ENCODE measurements around the gene ING3.
A peak's percentile ranks its signal among the peaks of the same experiment; 100 is the strongest.

The ING3 gene

DNA sequence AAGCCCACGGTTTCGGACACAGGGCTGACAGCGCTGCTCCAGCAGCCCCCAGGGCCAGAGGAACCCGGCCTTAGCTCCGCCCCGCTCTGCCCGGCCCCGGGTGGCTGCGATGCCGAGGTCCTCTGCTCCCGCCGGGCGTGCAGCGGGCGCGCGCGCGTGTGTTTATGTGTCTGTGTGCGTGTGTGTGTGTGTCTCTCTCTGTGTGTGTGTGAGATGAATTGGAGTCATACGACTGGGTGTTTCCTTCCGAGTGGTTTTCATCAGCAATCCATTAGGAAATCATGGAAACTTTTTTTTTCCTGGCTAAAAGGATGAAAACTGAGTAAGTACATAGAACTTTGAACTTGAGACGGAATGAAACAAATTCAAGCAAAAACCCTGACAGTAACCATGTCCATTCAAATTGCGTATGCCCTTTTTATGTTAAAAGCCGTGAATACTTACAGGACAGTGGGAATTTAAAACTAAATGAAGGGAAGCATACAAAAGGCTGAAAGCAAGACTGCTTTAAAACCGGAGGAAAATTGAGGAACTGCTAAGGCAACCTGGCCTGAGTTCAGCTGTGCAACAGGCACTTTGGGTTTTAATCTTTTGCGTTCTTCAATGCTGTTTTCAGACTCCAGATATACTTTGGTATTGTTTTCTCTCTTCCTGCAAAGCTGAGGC, 38.1 kb downstream of the ING3 start, which contains the start of gene CPED1:
CPED1 (plus strand) TSS at position 121 of the 666 bp plus-strand sequence. CDS start 911 bp downstream, outside the sequence.
- DNase-seq (ENCODE audit: low read depth in 3 of 3), result peak in 1 of 3 donors; percentile 27

DNA sequence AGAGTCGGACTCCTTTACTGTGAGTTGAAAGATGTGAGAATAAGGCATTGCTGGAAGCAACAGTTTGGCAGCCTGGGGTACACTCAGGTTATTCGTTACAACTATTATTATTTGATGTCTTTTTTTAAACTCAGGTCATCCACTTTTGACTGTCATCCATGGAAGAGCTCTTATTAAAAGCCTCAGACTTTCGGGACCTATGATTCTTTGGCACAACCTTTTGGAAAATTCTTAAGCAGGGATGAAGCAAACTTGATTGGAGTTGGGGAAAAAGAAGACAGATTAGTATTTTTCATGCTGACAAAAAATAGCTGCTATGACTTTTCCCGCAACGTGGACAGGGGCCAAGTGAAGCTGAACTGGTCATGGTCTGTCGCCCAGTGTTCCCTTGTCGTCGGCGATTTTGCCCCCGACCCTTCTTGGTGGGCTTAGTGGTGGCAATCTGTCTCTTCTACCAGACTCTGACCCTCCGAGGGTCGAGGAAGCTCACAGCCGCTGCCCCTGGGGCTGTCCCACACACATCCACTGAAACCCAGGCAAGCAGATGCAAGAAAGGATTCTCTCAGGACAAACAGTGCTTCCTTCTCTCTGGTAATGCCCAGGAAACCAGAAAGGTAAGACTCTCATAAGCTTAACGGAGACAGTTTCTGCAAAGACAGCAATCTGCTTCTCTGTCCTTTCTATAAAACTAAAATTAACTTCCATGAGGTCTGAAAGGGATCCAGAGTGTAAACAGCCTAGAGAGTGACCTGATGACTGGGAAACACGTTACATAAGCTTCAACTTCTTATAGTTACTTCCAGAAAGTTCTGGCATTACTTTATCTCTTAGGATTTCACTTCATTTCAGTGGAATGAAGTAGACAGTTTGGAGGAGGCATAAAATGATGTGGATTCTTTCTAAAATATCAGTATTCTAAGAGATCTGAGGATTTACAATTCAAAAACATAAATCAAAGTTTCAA, 39.0 kb downstream of the ING3 start:
- DNase-seq (ENCODE audit: low read depth in 3 of 3), result no peak

DNA sequence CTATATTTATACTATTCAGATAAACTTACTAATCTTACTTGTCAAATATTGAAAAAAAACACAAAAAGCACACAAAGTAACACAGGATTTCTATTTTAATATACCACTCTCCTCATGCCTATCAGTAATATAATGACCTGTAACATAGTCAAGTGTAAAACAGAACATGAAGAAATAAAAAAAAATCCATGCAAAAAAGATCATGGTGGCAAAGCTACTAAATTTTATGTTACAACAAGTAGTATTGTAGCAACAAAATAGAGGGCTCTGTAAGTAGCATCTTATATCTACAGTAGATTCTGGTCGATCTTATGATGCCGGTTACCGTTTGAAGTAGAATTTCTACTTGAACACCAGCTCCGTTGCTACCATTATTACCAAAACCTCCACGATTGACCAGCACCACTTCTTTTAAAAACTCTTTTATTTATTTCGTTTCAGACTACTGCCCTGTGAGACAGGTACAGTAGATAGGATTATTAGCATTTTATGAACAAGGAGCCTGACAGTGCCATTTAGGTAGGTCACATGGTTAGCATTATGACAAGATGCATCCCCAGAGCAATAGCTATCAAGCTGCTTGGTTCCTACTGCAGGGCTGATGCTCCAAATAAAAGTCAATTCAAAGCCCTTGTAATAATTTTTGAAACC, 40.0 kb downstream of the ING3 start:
- DNase-seq (ENCODE audit: low read depth in 3 of 3), result no peak

DNA sequence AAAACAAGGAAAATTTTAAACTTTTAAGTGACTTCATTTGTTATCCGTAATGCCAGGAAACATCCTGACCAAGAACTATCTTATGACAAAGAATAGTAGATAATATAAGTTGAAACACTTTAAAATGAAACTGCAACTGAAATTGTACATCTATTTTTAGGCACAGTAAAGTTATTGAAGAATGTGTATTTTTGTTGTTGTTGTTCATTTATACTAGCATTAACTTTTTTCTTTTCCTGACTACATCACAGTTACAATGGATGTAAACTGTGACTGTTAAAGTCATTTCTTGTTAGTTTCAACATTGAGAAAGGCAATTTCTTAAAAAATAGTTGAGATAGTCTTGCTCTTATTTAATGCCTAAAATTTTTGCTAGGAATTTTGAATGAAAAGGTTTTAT, 40.6 kb downstream of the ING3 start:
- no peak for DNase-seq (ENCODE audit: low read depth in 3 of 3)

DNA sequence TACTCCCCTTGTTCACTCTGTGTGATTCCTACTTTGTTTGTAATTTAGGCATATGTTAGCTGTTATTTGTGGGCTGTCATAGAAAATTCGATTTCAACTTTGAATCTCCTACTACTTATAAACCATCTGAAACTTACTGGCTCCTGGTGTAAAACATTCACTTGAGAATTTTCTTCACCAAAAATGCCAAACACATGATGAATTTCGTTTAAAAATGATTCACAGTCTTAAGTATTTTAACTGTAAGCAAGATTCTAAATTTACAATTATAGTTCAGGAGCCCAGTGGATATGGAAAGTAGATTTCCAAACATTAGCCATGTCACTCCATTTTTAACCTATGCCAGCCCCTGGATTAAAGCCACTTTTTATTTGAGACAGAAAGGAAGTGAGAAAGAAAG, 41.0 kb downstream of the ING3 start:
- DNase-seq (ENCODE audit: low read depth in 3 of 3), result no peak

DNA sequence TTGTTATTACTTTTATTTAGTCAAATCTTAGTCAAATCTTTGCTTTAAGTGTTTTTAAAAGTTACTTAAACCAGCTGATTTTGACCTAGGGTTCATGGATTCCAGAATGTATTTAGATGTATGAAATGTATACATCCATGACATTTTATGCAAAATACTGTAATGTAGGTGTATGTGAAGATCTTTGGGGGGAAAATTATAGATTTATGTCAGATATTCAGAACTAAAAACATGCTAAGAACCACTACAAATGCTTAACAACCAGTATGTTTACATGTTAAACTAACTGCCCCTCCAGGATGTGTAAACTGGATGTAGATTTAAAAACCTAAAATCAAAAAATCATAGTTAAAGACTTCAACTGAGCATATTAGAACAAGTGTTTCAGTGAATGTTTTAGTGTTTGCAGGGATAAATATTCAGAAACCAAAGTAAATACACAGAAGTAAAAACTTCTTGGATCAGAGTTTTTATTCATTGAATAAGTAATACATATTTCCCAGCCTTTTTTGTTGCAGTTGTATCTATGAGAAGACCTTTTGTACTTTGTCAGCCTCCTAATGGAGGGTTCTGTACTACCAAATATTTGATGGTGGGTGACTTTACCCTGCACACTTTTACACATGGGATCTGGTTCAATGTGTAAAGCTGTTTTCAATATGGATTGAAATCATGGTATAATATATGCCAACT, 41.8 kb downstream of the ING3 start:
- DNase-seq (ENCODE audit: low read depth in 3 of 3), result no peak

DNA sequence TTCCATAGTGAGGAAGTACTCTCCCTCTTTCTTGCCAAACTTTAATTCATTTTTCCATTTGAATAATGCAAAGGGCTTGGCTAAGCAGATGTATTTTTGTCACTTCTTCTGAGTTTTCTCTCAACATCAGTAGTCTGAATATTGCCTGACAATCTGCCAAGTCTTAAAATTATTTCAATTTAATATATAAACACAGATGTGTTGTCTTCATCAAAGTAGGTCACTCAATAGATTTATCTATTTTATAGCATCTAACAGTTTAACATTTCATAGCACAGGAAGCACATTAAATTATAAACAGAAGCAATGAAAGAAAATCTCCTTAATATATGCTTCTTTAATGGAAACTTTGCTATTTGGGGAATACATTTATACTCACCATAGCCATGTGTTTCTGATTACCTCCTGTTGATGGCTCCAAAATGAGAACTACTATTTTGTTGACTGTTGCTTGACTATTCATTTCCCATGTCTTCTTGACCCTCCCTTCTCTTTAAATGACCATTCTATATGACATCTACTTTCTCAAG, 42.5 kb downstream of the ING3 start:
- DNase-seq (ENCODE audit: low read depth in 3 of 3), result no peak

DNA sequence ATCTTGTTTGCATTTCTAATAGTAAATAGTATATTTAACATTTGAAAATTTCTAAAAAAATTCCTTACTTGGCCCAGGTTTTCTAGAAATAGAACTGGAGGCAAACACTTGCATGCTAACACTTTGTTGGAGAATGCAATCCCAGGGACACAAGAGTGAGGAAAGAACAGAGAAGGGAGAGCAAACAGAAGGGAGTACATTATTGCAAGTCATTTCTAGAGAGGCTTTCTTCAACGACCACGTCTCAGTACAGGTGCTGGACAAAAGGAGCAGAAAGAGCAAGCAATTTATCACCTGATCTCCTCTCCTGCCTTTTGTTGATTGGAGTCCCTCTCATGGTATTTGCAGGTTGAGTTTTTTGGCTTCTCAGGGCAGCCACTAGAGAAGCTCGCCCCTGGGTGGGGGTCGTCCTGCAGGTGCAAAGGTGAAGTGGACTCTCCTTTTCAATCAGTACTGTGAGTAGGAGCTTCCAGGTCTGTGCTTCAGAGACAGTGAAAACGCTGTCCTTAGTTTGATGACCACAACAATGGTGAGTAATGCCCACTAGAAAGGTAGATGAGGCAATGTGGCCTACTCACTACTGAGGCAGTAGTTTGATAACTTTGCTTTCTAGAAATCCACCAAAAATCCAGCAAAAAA, 43.1 kb downstream of the ING3 start:
- no peak for DNase-seq (ENCODE audit: low read depth in 3 of 3)

DNA sequence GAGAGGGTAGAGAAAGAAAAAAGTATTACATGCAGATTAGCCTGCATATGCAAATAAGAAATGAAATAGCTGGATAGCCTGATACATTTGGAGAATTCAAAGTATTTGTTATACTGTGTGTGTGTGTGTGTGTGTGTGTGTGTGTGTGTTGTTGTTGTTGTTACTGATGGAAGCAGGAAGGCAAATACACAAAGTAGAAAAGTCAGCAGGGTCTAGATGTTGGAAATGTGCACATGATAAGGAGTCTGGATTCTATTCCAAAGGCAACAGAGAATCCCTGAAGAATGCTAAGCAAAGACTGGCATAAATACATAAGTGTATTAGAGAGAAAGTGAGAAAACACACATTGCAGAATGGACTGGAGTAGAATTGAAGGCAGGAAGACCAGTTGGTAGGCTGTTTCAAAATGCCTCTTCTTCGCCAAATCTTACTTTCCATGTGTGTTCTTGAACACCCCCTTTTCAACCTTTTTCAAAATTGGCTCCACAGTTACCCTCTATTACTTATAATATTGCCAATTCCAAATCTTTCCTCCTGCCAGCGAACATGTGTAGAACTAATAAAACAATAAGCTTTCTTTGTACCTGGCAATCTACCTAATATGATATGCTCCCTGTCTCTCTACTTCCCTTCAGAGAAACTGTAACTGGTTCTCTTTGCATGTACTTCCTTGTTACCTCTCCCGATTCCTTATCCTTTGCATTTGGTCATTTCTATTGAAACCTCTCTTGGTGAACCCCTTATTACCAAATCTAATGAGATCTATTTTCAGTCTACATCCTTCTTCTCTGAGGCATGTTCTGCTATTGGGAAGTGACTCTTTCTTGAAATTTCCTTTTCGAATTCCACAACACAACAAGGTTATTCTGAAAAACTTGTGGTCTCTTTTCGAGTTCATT, 44.2 kb downstream of the ING3 start:
- no peak for DNase-seq (ENCODE audit: low read depth in 3 of 3)

DNA sequence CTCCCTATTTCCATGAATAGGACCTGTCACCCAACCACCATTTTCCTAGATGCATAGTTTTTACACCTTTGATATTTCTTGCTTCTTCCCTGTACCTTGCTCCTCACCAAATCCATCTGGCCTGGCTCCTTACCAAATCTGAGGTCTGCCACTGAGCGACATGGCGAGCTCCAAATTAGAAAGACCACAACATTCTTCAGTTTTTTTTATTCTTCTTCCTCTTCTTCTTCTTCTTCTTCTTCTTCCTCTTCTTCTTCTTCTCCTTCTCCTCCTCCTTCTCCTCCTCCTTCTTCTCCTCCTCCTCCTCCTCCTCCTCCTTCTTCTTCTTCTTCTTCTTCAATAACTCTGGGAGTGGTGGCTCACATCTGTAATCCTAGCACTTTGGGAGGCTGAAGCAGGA, 45.1 kb downstream of the ING3 start:
- no peak for DNase-seq (ENCODE audit: low read depth in 3 of 3)

DNA sequence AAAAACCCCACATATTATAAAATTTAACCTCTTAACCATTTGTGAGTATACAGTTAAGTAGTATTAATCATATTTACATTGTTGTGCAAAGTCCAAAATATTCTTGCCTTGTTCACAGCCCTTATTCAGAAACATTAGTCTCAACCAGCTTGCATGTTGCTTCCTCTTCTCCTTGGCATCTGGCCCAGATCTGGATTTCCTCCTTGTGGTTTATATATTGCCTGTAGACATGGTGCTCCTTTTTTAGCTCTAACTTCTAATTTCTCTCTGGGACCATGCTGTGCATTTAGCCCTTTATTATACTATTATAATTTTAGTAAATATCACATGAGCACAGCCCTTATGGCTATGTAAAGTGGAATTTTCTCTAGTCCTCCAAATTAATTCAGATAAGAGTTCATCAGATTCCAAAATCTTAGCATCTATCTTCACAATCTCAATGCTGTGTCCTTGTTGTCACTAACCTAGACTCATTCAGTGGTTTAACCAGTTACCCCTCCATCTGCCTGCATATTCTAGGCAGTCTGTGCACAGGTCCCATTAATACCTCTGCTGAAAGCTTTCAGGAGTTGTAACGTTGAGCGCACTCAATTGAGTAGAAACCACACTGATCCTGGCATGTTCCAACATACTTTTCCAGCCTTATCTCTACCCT, 45.9 kb downstream of the ING3 start:
- no peak for DNase-seq (ENCODE audit: low read depth in 3 of 3)

DNA sequence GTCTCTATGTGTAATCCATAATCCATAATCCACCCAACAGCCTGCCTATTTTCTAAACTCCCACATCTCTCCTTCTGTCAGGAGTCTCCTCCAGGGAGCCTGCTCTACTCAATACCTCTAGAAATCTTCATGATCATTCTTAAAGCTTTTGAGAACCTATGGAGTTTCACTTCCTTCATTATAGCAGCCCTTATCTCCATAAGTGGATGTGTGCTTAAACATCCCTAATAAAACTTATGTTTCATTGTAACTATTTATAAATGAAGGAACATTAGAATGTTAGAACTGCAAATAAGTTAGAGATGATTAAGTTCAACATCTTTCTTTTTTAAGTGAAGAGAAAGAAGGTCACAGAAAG, 46.4 kb downstream of the ING3 start:
- DNase-seq (ENCODE audit: low read depth in 3 of 3), result no peak

DNA sequence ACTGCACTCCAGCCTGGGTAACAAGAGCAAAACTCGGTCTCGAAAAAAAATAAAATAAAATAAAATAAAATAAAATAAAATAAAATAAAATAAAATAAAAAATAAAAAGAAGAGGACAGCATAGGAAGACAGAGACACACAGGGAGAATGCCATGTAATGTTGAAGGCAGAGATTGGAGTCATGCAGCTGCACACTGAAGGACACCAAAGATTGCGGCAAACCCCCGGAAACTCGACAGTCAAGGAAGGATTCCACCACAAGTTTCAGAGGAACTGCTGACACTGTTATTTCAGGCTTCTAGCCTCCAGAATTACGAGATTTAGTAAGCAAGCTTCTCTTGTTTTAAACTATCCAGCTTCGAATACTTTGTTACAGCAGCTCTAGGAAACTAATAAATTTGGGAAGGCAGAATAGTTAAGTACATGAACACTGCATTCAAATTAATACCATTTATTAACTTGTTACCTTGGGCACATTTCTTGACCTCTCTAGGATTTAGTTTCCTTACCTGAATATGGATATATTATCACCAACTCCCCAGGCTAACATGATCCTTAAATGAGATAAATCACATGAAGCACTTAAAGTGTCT, 47.4 kb downstream of the ING3 start:
- DNase-seq (ENCODE audit: low read depth in 3 of 3), result no peak

DNA sequence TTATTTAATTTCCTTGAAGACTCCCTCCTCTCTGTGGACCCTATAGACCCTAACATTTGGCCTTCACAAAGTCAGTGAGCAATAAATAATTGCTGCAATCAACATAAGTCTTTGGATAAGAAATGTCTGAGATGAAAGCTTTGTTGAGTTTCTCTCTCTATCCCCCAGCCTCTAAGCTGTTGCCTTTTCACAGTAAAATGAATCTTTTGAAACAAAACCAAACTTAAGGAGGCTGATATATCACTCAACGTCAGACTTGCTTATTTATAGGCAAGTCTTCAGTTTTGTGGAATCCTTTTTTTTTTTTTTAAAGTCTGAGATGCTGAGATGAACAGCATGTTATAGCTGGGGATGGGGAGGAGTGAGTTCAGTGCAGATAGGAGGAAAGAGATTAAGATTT, 47.9 kb downstream of the ING3 start:
- no peak for DNase-seq (ENCODE audit: low read depth in 3 of 3)

DNA sequence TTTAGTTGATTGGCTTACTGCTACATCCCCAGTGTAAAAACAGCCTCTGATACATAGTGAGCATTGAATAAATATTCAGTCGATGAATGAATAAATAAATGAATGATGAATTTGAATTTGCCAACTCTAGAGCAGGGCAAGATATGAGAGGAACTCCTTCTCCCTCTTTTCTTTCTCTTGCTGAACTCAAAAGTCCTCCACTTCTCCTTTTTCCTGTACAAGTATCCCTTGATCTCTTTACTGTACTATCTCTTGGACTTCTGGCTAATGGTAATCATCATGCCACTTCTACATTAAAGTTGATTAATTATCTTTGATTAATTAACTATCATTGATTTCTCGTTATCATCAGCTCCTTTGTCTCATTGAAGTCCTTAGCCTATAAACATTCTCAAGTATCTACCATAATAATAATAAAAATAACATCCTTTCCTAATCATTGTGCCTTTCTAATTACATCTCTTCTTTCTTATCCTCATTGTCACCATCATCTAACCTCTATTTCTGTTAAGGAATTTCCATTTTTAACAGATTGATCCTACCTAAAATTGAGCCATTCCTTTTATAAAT, 48.5 kb downstream of the ING3 start:
- no peak for DNase-seq (ENCODE audit: low read depth in 3 of 3)

DNA sequence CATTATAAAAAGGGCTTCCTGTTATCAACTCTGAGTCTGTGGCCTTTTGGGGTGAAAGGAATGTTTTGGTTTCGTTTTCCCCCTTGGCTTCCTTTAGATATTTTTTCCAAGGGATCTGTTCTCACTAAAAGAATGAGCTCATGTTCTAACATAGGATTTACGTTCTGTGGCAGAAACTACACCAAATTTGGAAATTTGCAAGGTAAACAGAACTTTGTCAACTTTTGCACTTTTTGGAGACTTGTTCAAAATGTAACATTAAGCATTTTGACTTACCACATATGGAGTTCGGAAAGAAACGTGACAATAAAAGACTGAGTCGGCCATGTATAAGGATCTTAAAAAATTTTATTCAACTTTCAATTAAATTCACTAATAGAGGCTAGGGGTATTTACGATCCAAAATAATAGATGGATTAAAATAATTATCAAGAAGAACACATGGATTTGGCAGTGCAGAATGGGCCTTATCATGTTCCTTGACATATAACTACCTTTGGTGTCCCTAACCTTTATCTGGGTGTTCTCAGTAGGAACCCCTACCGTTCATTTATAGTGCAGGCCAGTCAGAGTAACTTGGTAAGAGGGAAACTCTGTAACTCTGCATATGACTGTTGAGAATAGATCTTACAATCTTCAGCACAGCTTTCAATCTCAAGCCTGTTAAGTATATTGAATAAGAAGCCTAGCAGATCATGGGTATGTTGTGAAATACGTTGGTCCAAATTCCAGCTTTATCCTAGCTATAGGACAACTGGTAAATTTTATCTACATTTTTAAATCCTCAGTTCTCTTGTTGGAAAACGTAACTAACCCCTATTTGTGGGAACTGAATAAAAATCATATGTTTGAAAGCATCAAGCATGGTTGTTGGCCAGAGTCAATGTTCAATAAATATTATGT, 49.8 kb downstream of the ING3 start:
- DNase-seq (ENCODE audit: low read depth in 3 of 3), result no peak

DNA sequence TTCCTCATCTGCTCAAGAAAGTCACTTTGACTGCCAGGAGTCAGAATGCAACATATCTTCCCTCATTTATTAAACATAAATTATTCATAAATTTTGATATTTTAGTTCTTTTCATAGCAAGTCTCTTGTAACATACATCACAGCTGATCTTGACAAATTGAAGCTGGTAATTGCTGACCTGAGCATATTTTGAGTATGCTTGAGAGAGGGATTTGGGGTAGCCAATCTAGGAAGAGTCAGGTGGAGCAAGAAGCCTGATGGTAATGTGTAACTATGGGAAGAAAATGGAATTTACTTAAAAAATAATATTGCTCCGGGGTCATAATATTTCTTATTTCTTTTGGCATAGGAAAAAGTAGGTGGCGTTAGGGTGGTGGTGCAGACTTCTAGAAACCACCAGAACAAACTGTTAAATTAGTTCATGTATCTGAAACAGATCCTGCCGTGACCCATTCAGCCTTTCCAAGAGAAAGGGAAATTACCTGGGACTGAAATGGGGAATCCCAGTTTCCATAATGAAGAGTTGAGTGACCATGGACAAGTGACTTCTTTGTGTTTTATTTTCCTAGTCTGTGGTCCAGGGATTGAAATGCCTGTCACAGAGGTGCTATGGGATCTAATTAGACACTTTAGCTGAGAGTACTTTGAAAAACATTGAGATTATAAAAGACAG, 50.8 kb downstream of the ING3 start:
- DNase-seq (ENCODE audit: low read depth in 3 of 3), result no peak
